Measurements from ENCODE around the gene DLG1.
"Not testable (repeated sequence)": the region's sequence is repeated elsewhere in the genome, so short reads cannot be mapped to it uniquely, and the experiment has no call there.

DLG1 gene

GRCh38 chr3:197035577-197035976, 262.8 kb downstream of the DLG1 start:
- DNase-seq (ENCODE audit: low read depth in 2 of 3, low spot score in 1 of 3) = no peak

- not testable (repeated sequence) for DNase-seq (ENCODE audit: low read depth in 2 of 3, low spot score in 1 of 3)
Measured at GRCh38 chr3:197034778-197035177, 263.6 kb downstream of the DLG1 start.

GRCh38 chr3:197033764-197034163, 264.6 kb downstream of the DLG1 start:
- not testable (repeated sequence) for DNase-seq (ENCODE audit: low read depth in 2 of 3, low spot score in 1 of 3)

GRCh38 chr3:197031315-197032285, 266.8 kb downstream of the DLG1 start:
- peak; percentile 28 to 36 (median 32) for DNase-seq (ENCODE audit: low read depth in 2 of 3, low spot score in 1 of 3)

GRCh38 chr3:197030379-197031314, 267.8 kb downstream of the DLG1 start:
- no peak for DNase-seq (ENCODE audit: low read depth in 2 of 3, low spot score in 1 of 3)

- peak; percentile 44 to 71 (median 69) for DNase-seq (ENCODE audit: low read depth in 2 of 3, low spot score in 1 of 3)
Measured at GRCh38 chr3:197029511-197030167, 268.8 kb downstream of the DLG1 start, which contains the start of gene MELTF. Gene MELTF (minus strand): TSS chr3:197029817. CDS start chr3:197029702, 115 bp downstream.

GRCh38 chr3:197028728-197029510, 269.5 kb downstream of the DLG1 start:
- DNase-seq (ENCODE audit: low read depth in 2 of 3, low spot score in 1 of 3) = no peak

GRCh38 chr3:197027896-197028727, 270.3 kb downstream of the DLG1 start:
- no peak for DNase-seq (ENCODE audit: low read depth in 2 of 3, low spot score in 1 of 3)

GRCh38 chr3:197027151-197027895, 271.1 kb downstream of the DLG1 start:
- DNase-seq (ENCODE audit: low read depth in 2 of 3, low spot score in 1 of 3) = no peak

- DNase-seq (ENCODE audit: low read depth in 2 of 3, low spot score in 1 of 3) = no peak
Measured at GRCh38 chr3:197026481-197026866, 271.9 kb downstream of the DLG1 start.

- no peak for DNase-seq (ENCODE audit: low read depth in 2 of 3, low spot score in 1 of 3)
Measured at GRCh38 chr3:197025736-197026480, 272.5 kb downstream of the DLG1 start.

- no peak for DNase-seq (ENCODE audit: low read depth in 2 of 3, low spot score in 1 of 3)
Measured at GRCh38 chr3:197024881-197025735, 273.3 kb downstream of the DLG1 start.

GRCh38 chr3:197023998-197024651, 274.3 kb downstream of the DLG1 start:
- no peak for DNase-seq (ENCODE audit: low read depth in 2 of 3, low spot score in 1 of 3)

- no peak for DNase-seq (ENCODE audit: low read depth in 2 of 3, low spot score in 1 of 3)
Measured at GRCh38 chr3:197023241-197023997, 275.0 kb downstream of the DLG1 start.

- no peak for DNase-seq (ENCODE audit: low read depth in 2 of 3, low spot score in 1 of 3)
Measured at GRCh38 chr3:197022405-197023231, 275.8 kb downstream of the DLG1 start.
